ENCODE measurements around the gene KCTD12. TPM values are rescaled to one million over a fixed set of nuclear protein-coding genes. Genes with fewer than 3 reads are reported as not detected.

KCTD12 gene
- total RNA-seq, 1 donor from 2014 or later, result 57.2 TPM

DNA sequence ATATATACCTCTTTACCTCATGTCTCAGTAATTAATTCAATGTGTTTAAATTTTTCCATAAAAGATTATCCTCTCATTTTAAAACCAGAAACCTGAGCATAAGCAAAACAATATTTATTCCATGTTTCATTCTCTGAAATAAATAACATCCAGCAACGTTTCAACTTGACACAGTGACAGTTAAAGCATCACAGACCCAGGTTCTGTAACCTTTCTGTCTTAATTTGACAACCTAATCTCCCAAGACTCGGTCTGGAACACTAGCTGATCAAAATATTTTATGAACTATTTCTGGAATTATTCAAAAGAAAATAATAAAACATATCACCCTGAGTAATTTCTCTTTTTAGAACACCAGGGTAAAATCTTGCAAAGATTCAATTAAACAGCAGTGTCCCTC, 40.3 kb downstream of the KCTD12 start:
- Histone ChIP-seq H3K4me1 (no peaks in the 10 kb centered on the region), H3K27ac (no peak overlapping the region), H3K36me3 (no peaks in the 10 kb centered on the region), H3K9me3 (no peaks in the 10 kb centered on the region), H3K27me3 (no peaks in the 10 kb centered on the region), H3K4me3 (no peak overlapping the region)
- no peak for DNase-seq (ENCODE audit: extremely low spot score in 2 of 2)
- intact Hi-C loops (cut with DNase I), result no loop called here
- TF ChIP-seq POLR2AphosphoS5 (IDR thresholded peaks at IDR 0.05; ENCODE audit: insufficient read depth in 1 of 2, low read depth in 1 of 2), result no peak
- TF ChIP-seq POLR2A (IDR thresholded peaks at IDR 0.05), result no peak
- TF ChIP-seq, protein P1, sequence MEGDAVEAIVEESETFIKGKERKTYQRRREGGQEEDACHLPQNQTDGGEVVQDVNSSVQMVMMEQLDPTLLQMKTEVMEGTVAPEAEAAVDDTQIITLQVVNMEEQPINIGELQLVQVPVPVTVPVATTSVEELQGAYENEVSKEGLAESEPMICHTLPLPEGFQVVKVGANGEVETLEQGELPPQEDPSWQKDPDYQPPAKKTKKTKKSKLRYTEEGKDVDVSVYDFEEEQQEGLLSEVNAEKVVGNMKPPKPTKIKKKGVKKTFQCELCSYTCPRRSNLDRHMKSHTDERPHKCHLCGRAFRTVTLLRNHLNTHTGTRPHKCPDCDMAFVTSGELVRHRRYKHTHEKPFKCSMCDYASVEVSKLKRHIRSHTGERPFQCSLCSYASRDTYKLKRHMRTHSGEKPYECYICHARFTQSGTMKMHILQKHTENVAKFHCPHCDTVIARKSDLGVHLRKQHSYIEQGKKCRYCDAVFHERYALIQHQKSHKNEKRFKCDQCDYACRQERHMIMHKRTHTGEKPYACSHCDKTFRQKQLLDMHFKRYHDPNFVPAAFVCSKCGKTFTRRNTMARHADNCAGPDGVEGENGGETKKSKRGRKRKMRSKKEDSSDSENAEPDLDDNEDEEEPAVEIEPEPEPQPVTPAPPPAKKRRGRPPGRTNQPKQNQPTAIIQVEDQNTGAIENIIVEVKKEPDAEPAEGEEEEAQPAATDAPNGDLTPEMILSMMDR (IDR thresholded peaks at IDR 0.05), result no peak

DNA sequence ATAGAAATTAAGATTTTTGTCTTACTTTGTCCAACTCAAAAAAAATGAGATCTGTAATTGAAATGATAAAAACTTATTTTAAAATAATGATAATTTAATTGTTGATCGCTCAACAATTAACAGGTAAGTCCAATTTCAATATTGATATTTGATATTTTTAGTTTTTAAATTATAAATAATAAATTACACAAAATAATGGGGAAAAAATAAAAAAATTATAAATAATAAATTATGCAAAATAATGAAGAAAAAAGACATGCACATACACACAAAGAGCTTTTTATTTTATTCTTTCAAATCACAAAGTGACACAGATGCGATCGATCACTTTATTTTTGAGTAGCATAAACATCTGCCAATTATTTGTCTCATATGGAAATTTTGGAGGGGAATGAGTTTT, 40.8 kb downstream of the KCTD12 start:
- no peak overlapping the region for H3K4me3 ChIP-seq
- DNase-seq (ENCODE audit: extremely low spot score in 2 of 2), result no peak
- H3K36me3 ChIP-seq, result no peaks in the 10 kb centered on the region
- H3K4me1 ChIP-seq, result no peaks in the 10 kb centered on the region
- H3K9me3 ChIP-seq, result no peaks in the 10 kb centered on the region
- TF ChIP-seq POLR2A (IDR thresholded peaks at IDR 0.05), result no peak
- TF ChIP-seq, protein P1 (IDR thresholded peaks at IDR 0.05), result no peak
- TF ChIP-seq POLR2AphosphoS5 (IDR thresholded peaks at IDR 0.05; ENCODE audit: insufficient read depth in 1 of 2, low read depth in 1 of 2), result no peak
- intact Hi-C loops (cut with DNase I), result no loop called here
- no peaks in the 10 kb centered on the region for H3K27me3 ChIP-seq
- H3K27ac ChIP-seq, result no peak overlapping the region

DNA sequence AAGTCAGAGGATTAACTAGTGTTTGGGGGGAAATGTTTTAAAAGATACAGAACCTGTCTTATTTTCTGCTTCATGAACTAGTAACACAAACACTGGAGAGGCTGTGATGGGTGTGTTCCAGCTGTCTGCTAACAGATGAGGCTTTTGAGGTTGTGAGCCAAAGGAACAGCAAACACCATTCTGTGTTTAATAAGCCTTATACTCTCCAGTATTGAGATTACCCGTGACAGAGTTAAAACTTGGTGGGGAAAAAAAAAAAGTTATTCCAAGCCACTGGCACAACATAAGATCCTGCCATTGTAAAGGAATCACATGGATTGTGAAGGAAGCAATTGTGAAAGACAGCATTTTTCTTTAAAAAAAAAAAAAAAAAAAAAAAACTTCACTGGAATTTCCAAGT, 48.4 kb downstream of the KCTD12 start:
- no peaks in the 10 kb centered on the region for H3K4me1 ChIP-seq
- intact Hi-C loops (cut with DNase I), result no loop called here
- H3K36me3 ChIP-seq, result no peaks in the 10 kb centered on the region
- no peaks in the 10 kb centered on the region for H3K9me3 ChIP-seq
- H3K27me3 ChIP-seq, result no peaks in the 10 kb centered on the region
- no peak overlapping the region for H3K4me3 ChIP-seq
- no peak for DNase-seq (ENCODE audit: extremely low spot score in 2 of 2)
- no peak overlapping the region for H3K27ac ChIP-seq
- no peak for TF ChIP-seq POLR2A (IDR thresholded peaks at IDR 0.05)
- TF ChIP-seq, protein P1 (IDR thresholded peaks at IDR 0.05), result no peak
- TF ChIP-seq POLR2AphosphoS5 (IDR thresholded peaks at IDR 0.05; ENCODE audit: insufficient read depth in 1 of 2, low read depth in 1 of 2), result no peak

DNA sequence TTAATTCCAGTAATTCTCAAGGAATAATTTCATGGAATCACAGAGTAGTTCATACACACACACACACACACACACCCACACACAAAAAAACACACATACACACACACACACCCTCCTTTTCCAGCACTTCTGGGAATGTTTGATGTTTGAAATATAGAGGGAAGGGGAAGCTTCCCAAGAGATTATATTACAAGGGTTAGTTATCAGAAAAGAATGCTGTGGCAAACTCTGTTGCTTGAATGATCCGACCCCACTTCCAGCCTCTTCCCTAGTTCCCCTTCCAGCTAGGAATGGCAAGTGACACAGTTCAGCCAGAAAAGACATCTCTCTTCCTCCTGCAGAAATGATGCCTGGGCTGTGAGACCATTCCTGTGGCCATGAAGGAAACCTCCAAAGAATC, 49.9 kb downstream of the KCTD12 start:
- Histone ChIP-seq H3K9me3 (no peaks in the 10 kb centered on the region), H3K4me1 (no peaks in the 10 kb centered on the region), H3K4me3 (no peak overlapping the region), H3K27ac (no peak overlapping the region), H3K36me3 (no peaks in the 10 kb centered on the region), H3K27me3 (no peaks in the 10 kb centered on the region)
- no peak for DNase-seq (ENCODE audit: extremely low spot score in 2 of 2)
- TF ChIP-seq POLR2A (IDR thresholded peaks at IDR 0.05), result no peak
- TF ChIP-seq POLR2AphosphoS5 (IDR thresholded peaks at IDR 0.05; ENCODE audit: insufficient read depth in 1 of 2, low read depth in 1 of 2), result no peak
- TF ChIP-seq, protein P1 (IDR thresholded peaks at IDR 0.05), result no peak
- intact Hi-C loops (cut with DNase I), result no loop called here

DNA sequence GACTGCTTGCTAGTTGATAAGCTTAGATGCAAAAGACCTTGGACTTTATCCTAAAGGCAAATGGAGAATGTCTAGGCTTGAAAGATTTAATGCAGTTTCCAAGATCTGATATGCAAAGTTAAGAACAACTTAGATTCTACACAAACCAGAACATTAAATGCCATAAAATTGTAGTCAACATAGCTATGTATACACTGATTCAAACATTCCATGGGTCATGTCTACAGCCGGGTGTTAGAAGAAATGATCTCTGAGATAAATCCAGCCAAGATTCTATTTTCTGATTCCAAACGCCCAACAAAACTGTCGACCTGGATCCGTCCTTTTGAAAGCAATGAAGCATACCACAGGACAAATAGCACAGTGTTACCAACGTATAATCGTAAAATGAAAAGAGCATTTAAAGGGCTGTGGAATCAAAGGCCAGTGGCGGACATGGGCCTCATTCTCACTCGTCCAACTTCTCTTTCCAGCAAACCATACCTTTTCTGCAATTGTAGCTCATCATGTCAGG, 52.7 kb downstream of the KCTD12 start:
- Histone ChIP-seq H3K27me3 (no peaks in the 10 kb centered on the region), H3K4me1 (peaks cover 18% of the 10 kb centered on the region), H3K27ac (no peak overlapping the region), H3K4me3 (no peak overlapping the region), H3K36me3 (no peaks in the 10 kb centered on the region), H3K9me3 (no peaks in the 10 kb centered on the region)
- intact Hi-C loops (cut with DNase I), result no loop called here
- TF ChIP-seq POLR2AphosphoS5 (IDR thresholded peaks at IDR 0.05; ENCODE audit: insufficient read depth in 1 of 2, low read depth in 1 of 2), result no peak
- TF ChIP-seq, protein P1 (IDR thresholded peaks at IDR 0.05), result no peak
- TF ChIP-seq POLR2A (IDR thresholded peaks at IDR 0.05), result no peak
- DNase-seq (ENCODE audit: extremely low spot score in 2 of 2), result no peak

Data from vagina (tissue), 2 donors.